ENCODE data around the gene TMEM150B.

TMEM150B gene, protein sequence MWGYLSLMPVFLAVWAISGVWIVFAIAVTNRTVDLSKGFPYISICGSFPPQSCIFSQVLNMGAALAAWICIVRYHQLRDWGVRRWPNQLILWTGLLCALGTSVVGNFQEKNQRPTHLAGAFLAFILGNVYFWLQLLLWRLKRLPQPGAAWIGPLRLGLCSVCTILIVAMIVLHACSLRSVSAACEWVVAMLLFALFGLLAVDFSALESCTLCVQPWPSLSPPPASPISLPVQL

DNA sequence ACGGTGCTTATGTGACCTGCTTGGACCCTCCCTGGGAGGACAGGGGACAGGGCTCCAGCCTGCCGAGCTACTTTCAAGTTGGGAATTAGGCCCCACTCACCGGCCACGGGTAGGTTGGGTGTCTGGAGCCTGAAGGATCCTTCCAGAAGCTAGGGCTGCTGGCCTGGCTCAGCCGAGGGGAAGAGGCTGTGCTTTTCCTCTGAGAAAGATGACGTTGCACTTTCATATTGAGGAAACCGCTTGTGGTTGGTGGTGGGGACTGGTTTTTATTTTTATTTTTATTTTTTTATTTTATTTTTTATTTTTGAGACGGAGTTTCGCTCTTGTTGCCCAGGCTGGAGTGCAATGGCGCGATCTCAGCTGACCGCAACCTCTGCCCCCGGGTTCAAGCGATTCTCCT, at the start of gene TMEM150B:
Gene TMEM150B, minus strand, starts transcription at position 170 of the 400 bp plus-strand sequence. CDS start 4,305 bp downstream, outside the sequence.
- DNase-seq (ENCODE audit: low read depth, low spot score) = no peak
- H3K36me3 ChIP-seq (ENCODE audit: insufficient read depth, insufficient read length, low read length) = no peaks in the 10 kb centered on the region
- peaks cover 4% of the 10 kb centered on the region for H3K4me1 ChIP-seq (ENCODE audit: insufficient read depth, insufficient read length)
- TF ChIP-seq SUZ12 (IDR thresholded peaks at IDR 0.05; ENCODE audit: extremely low read depth, insufficient read depth, insufficient read length) (no peak), YY1 (IDR thresholded peaks at IDR 0.05; ENCODE audit: insufficient read depth, insufficient read length) (no peak), ZNF274 (IDR thresholded peaks at IDR 0.05; ENCODE audit: low read depth, low read length) (no peak)
- peaks cover 5% of the 10 kb centered on the region for H3K27me3 ChIP-seq (ENCODE audit: insufficient read depth, insufficient read length)
- no peak within 1 kb of the TSS for H3K9ac ChIP-seq (ENCODE audit: insufficient read length, low read depth)
- no peak within 1 kb of the TSS for H3K4me3 ChIP-seq (ENCODE audit: insufficient read length, low read depth)
- no peaks in the 10 kb centered on the region for H3K9me3 ChIP-seq (ENCODE audit: insufficient read depth, low read length)

DNA sequence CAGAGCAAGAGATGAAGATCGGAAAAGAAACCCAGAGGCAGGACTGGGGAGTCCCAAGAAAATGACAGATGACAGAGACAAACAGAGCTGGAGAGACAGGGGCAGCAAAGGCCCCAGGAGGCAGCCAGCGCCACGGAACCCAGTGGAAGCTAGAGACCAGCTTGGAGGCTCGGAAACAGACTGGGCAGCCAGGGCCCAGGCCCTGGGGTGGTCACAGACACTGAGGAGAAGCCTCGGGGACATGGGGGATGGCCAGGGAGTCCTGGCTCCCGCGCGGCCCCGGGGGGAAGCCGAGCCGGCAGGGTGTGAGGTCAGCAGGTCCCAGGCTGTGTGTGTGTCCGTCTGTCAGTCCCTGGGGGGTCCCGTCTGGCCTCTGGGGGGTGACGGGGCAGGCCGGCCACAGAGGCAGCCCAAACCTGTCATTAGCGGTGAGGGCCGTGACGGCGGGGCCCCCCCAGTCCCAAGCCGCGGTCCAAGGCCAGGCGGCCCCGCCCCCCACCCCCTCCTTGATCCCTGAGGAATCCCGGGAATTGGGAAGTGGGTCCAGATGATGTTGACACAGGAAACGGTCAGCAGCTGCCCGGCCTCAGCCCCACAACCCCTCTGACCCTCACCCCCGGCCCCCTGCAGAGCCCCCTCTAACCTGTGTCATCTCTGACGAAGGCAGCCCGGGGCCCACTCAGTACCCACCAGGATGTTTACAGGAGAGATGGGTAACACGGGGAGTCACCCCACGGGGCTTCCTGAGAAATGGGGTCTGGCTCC, 49.0 kb upstream of the TMEM150B start:
- peaks cover 21% of the 10 kb centered on the region for H3K4me1 ChIP-seq (ENCODE audit: insufficient read depth, insufficient read length)
- H3K9me3 ChIP-seq (ENCODE audit: insufficient read depth, low read length) = no peaks in the 10 kb centered on the region
- DNase-seq (ENCODE audit: low read depth, low spot score) = no peak
- TF ChIP-seq ZNF274 (IDR thresholded peaks at IDR 0.05; ENCODE audit: low read depth, low read length) (no peak), YY1 (IDR thresholded peaks at IDR 0.05; ENCODE audit: insufficient read depth, insufficient read length) (no peak), SUZ12 (IDR thresholded peaks at IDR 0.05; ENCODE audit: extremely low read depth, insufficient read depth, insufficient read length) (no peak)
- H3K4me3 ChIP-seq (ENCODE audit: insufficient read length, low read depth) = peak overlapping the region; percentile 15
- H3K27me3 ChIP-seq (ENCODE audit: insufficient read depth, insufficient read length) = peaks cover 23% of the 10 kb centered on the region
- peak overlapping the region; percentile 3 for H3K9ac ChIP-seq (ENCODE audit: insufficient read length, low read depth)
- H3K36me3 ChIP-seq (ENCODE audit: insufficient read depth, insufficient read length, low read length) = no peaks in the 10 kb centered on the region

DNA sequence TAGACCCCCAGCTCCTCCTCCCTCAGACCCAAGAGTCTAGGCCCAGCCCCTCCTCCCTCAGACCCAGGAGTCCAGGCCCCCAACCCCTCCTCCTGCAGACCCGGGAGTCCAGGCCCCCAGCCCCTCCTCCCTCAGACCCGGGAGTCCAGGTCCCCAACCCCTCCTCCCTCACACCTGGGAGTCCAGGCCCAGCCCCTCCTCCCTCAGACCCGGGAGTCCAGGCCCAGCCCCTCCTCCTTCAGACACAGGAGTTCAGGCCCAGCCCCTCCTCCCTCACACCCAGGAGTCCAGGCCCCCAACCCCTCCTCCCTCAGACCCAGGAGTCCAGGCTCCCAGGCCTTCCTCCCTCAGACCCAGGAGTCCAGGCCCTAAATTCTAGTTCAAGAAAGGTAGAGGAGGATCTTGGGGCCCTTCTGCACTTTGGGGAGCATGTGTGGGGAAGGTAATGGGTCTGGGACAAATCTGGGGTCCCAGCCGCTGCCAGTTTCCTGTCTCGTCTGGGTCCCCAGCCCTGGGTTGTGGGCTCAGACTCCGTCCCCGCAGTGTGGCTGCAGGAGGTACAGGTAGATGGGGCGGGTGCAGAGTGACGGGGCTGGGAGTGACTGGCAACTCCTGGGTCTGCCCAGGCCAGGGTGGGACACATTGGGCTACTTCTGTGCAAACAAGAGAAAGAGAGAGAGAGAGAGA, 48.3 kb upstream of the TMEM150B start:
- H3K27me3 ChIP-seq (ENCODE audit: insufficient read depth, insufficient read length) = peaks cover 23% of the 10 kb centered on the region
- peaks cover under 1% of the 10 kb centered on the region for H3K36me3 ChIP-seq (ENCODE audit: insufficient read depth, insufficient read length, low read length)
- H3K4me1 ChIP-seq (ENCODE audit: insufficient read depth, insufficient read length) = peaks cover 24% of the 10 kb centered on the region
- H3K4me3 ChIP-seq (ENCODE audit: insufficient read length, low read depth) = no peak overlapping the region
- H3K9ac ChIP-seq (ENCODE audit: insufficient read length, low read depth) = peak overlapping the region; percentile 3
- TF ChIP-seq SUZ12 (IDR thresholded peaks at IDR 0.05; ENCODE audit: extremely low read depth, insufficient read depth, insufficient read length) (no peak), ZNF274 (IDR thresholded peaks at IDR 0.05; ENCODE audit: low read depth, low read length) (no peak), YY1 (IDR thresholded peaks at IDR 0.05; ENCODE audit: insufficient read depth, insufficient read length) (no peak)
- no peaks in the 10 kb centered on the region for H3K9me3 ChIP-seq (ENCODE audit: insufficient read depth, low read length)
- DNase-seq (ENCODE audit: low read depth, low spot score) = no peak

DNA sequence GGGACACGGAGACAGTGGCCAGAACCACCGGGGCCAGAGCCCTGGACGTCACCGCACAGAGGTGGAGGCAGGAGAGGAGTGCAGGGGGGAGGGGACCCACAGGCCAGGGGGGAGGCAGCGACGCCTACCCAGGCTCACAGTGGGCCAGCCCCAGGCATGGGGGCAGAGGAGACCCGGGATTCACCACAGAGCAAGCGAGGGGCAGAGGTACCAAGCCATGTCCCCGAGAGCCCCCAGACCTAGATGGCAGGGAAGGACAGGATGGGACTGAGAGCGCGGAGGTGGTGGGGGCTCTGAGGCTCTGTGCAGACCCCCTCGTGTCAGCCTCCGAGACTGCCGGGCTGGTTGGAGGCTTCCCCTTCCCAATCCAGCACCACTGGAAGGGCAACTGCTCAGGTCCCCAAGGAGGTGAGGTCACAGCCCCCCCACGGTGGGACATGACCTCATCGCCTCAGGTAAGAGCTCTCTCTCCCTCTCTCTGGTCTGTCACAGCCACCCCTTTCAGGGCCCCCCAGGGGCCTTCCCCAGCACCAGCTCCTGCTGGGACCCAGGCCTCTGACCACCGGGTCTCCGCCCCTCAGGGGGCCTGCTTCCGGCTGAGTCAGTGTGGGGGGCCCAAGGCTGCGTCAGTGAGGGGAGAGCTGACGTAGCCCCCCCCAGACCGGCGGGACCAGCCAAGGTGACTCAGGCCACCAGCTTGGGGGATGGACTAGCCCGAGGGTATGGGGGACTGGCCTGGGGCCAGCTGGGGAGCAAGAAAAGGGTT, 47.4 kb upstream of the TMEM150B start:
- DNase-seq (ENCODE audit: low read depth, low spot score) = no peak
- Histone ChIP-seq H3K4me1 (ENCODE audit: insufficient read depth, insufficient read length) (peaks cover 22% of the 10 kb centered on the region), H3K9ac (ENCODE audit: insufficient read length, low read depth) (peak overlapping the region; percentile 42), H3K27me3 (ENCODE audit: insufficient read depth, insufficient read length) (peaks cover 23% of the 10 kb centered on the region), H3K36me3 (ENCODE audit: insufficient read depth, insufficient read length, low read length) (peaks cover 8% of the 10 kb centered on the region), H3K9me3 (ENCODE audit: insufficient read depth, low read length) (no peaks in the 10 kb centered on the region), H3K4me3 (ENCODE audit: insufficient read length, low read depth) (no peak overlapping the region)
- TF ChIP-seq YY1 (IDR thresholded peaks at IDR 0.05; ENCODE audit: insufficient read depth, insufficient read length) (no peak), SUZ12 (IDR thresholded peaks at IDR 0.05; ENCODE audit: extremely low read depth, insufficient read depth, insufficient read length) (no peak), ZNF274 (IDR thresholded peaks at IDR 0.05; ENCODE audit: low read depth, low read length) (no peak)

DNA sequence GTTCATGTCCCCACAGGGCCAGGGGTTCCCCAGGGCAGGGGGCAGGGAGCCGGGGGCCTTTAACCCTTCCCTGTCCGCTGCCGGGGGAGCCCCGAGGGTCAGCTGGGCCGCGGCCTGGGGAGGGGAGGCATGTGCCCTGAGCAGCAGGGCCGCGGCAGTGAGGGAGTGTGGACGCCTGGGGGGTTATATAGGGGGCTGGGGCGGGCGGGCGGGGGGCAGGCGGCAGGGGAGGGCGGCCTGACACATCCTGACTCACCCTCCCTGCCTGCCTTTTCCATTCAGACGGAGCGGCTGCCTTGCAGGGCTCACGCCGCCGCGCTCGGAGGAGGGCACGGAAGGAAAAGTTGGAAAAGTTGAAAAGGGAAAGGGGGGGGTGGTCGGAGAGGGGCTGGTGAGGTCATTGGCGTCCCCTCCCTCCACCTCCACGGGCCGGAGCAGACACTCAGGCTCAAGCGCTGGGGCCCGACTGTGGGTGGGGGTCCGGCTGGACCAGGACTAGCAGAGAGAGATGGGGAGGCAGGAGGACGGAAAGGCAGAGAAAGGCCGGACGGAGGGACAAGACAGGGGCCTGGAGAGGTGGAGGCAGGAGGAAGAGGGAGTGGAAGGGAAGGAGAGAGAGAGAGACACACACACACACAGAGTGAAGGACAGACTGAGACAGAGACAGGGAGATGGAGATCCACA, 45.3 kb upstream of the TMEM150B start, which contains the start of gene IL11:
Gene IL11, minus strand, starts transcription at position 159 of the 684 bp plus-strand sequence. Its CDS starts 153 bp downstream, at position 6.
- Histone ChIP-seq H3K27me3 (ENCODE audit: insufficient read depth, insufficient read length) (peaks cover 23% of the 10 kb centered on the region), H3K36me3 (ENCODE audit: insufficient read depth, insufficient read length, low read length) (peaks cover 21% of the 10 kb centered on the region), H3K4me1 (ENCODE audit: insufficient read depth, insufficient read length) (peaks cover 17% of the 10 kb centered on the region), H3K4me3 (ENCODE audit: insufficient read length, low read depth) (peak within 1 kb of the TSS; percentile 42), H3K9me3 (ENCODE audit: insufficient read depth, low read length) (no peaks in the 10 kb centered on the region), H3K9ac (ENCODE audit: insufficient read length, low read depth) (peak within 1 kb of the TSS; percentile 77)
- no peak for DNase-seq (ENCODE audit: low read depth, low spot score)
- TF ChIP-seq ZNF274 (IDR thresholded peaks at IDR 0.05; ENCODE audit: low read depth, low read length) (no peak), SUZ12 (IDR thresholded peaks at IDR 0.05; ENCODE audit: extremely low read depth, insufficient read depth, insufficient read length) (no peak), YY1 (IDR thresholded peaks at IDR 0.05; ENCODE audit: insufficient read depth, insufficient read length) (no peak)

DNA sequence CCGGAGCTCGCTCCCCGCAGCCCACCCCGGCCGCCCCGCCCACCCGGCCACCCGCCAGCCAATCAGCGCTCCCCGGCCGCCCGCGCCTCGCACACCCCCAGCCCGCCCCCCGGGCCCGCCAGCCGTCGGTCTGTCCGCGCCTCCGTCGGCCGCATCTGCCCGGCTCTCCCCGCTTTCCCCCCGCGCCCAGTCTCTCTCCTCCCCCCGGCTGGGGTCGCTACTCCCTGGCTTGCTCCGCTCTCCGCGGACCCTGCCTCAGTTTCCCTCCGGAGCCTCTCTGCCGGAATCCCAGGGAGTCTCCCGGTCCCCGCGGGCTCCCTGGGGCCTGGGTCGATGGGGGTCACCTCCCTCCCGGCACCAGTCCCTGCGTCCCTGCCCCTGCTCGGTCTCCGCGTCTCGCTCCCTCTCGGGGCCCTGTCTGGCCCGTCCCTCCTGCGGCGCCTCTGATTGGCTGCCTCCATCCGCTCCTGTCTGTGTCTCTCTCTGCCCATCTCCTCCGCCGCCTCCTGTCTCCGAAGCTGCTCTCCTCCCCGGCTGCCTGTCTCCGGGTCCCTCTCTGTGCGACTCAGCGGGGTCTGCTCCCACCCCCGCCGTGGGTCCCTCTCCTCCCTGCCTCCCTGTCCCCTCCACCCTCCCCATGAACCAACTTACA, 44.6 kb upstream of the TMEM150B start:
- Histone ChIP-seq H3K4me3 (ENCODE audit: insufficient read length, low read depth) (peak overlapping the region; percentile 42), H3K9ac (ENCODE audit: insufficient read length, low read depth) (peak overlapping the region; percentile 61), H3K9me3 (ENCODE audit: insufficient read depth, low read length) (no peaks in the 10 kb centered on the region), H3K4me1 (ENCODE audit: insufficient read depth, insufficient read length) (peaks cover 15% of the 10 kb centered on the region), H3K36me3 (ENCODE audit: insufficient read depth, insufficient read length, low read length) (peaks cover 24% of the 10 kb centered on the region), H3K27me3 (ENCODE audit: insufficient read depth, insufficient read length) (peaks cover 23% of the 10 kb centered on the region)
- no peak for TF ChIP-seq YY1 (IDR thresholded peaks at IDR 0.05; ENCODE audit: insufficient read depth, insufficient read length)
- TF ChIP-seq SUZ12 (IDR thresholded peaks at IDR 0.05; ENCODE audit: extremely low read depth, insufficient read depth, insufficient read length) = no peak
- TF ChIP-seq ZNF274 (IDR thresholded peaks at IDR 0.05; ENCODE audit: low read depth, low read length) = no peak
- peak; percentile 49 for DNase-seq (ENCODE audit: low read depth, low spot score)

All from NT2/D1 (cell line).